Esophagus mucosa (tissue), 1 donor: ENCODE data around the gene MLXIP. TPM values are rescaled to one million over a fixed set of nuclear protein-coding genes. Genes with fewer than 3 reads are reported as not detected.
A peak's percentile ranks its signal among the peaks of the same experiment; 100 is the strongest.
"Not testable (repeated sequence)": the region's sequence is repeated elsewhere in the genome, so short reads cannot be mapped to it uniquely, and the experiment has no call there.

Experiments
- ATAC-seq: fragments of 200-7000 bp; cut with Tn5 transposase; one replicate; pipeline ENCODE4 v1.9.1; 2020
- total RNA-seq: library from RNA; stranded (reverse); gene quantifications from one replicate; pipeline ENCODE4 v1.2.4, GENCODE V29; 2023
- donor health status: DM: yes; HTN: yes; CAD: no.

Gene MLXIP
- total RNA-seq, 1 donor from 2014 or later: 13.1 TPM

- no peak for ATAC-seq
Observed at GRCh38 chr12:122054842-122055520, 23.6 kb upstream of the MLXIP start.

- not testable (repeated sequence) for ATAC-seq
Observed at GRCh38 chr12:122056406-122056805, 22.1 kb upstream of the MLXIP start.

GRCh38 chr12:122057007-122057735 lies 21.4 kb upstream of the MLXIP start:
- ATAC-seq: no peak

- no peak for ATAC-seq
Observed at GRCh38 chr12:122057769-122058168, 20.8 kb upstream of the MLXIP start.

GRCh38 chr12:122058549-122059149 lies 19.9 kb upstream of the MLXIP start:
- no peak for ATAC-seq

GRCh38 chr12:122059203-122059960 lies 19.2 kb upstream of the MLXIP start:
- ATAC-seq: no peak

- ATAC-seq: no peak
Observed at GRCh38 chr12:122060081-122060501, 18.5 kb upstream of the MLXIP start.

- no peak for ATAC-seq
Observed at GRCh38 chr12:122061253-122061652, 17.3 kb upstream of the MLXIP start.

GRCh38 chr12:122062832-122063693 lies 15.5 kb upstream of the MLXIP start:
- peak; percentile 51 for ATAC-seq

- no peak for ATAC-seq
Observed at GRCh38 chr12:122063694-122064024, 14.9 kb upstream of the MLXIP start.

GRCh38 chr12:122064025-122064777 lies 14.4 kb upstream of the MLXIP start:
- peak; percentile 54 for ATAC-seq

- peak; percentile 37 for ATAC-seq
Observed at GRCh38 chr12:122064780-122065588, 13.6 kb upstream of the MLXIP start.

- no peak for ATAC-seq
Observed at GRCh38 chr12:122067548-122067947, 11.0 kb upstream of the MLXIP start.

- ATAC-seq: peak; percentile 14
Observed at GRCh38 chr12:122067966-122068365, 10.6 kb upstream of the MLXIP start.

GRCh38 chr12:122072031-122072970 lies 6.3 kb upstream of the MLXIP start:
- ATAC-seq: peak; percentile 31

- ATAC-seq: no peak
Observed at GRCh38 chr12:122073815-122074214, 4.7 kb upstream of the MLXIP start.

- no peak for ATAC-seq
Observed at GRCh38 chr12:122076743-122077495, 1.6 kb upstream of the MLXIP start.

GRCh38 chr12:122079033-122079531 lies 526 bp downstream of the MLXIP start:
- ATAC-seq: peak; percentile 1
